ENCODE data around the gene IBA57.
A peak's percentile ranks its signal among the peaks of the same experiment; 100 is the strongest.

IBA57 gene

GRCh38 chr1:228163007-228163753 lies 2.4 kb upstream of the IBA57 start:
- DNase-seq (ENCODE audit: low spot score) = no peak
- no peak for TF ChIP-seq CTCF (IDR thresholded peaks at IDR 0.05; ENCODE audit: extremely low read depth, missing control alignments)

- TF ChIP-seq CTCF (IDR thresholded peaks at IDR 0.05; ENCODE audit: extremely low read depth, missing control alignments) = no peak
- no peak for DNase-seq (ENCODE audit: low spot score)
These were observed 1.7 kb upstream of the IBA57 start for GRCh38 chr1:228163776-228164519.

GRCh38 chr1:228164561-228165371 lies 838 bp upstream of the IBA57 start:
- TF ChIP-seq CTCF (IDR thresholded peaks at IDR 0.05; ENCODE audit: extremely low read depth, missing control alignments) = no peak
- no peak for DNase-seq (ENCODE audit: low spot score)

GRCh38 chr1:228166170-228166936 lies 749 bp downstream of the IBA57 start:
- TF ChIP-seq CTCF (IDR thresholded peaks at IDR 0.05; ENCODE audit: extremely low read depth, missing control alignments) = no peak
- peak; percentile 74 for DNase-seq (ENCODE audit: low spot score)

- TF ChIP-seq CTCF (IDR thresholded peaks at IDR 0.05; ENCODE audit: extremely low read depth, missing control alignments) = no peak
- no peak for DNase-seq (ENCODE audit: low spot score)
These were observed 3.1 kb downstream of the IBA57 start for GRCh38 chr1:228168563-228169270.

GRCh38 chr1:228169345-228169744 lies 3.7 kb downstream of the IBA57 start:
- DNase-seq (ENCODE audit: low spot score) = no peak
- no peak for TF ChIP-seq CTCF (IDR thresholded peaks at IDR 0.05; ENCODE audit: extremely low read depth, missing control alignments)
